Endothelial cell of umbilical vein (primary cell): ENCODE results near the gene ICE1. TPM values are rescaled to one million over a fixed set of nuclear protein-coding genes. Genes with fewer than 3 reads are reported as not detected.

Experiments used
- BruUV-seq: library from RNA; stranded (reverse); fragments of 400-500 nt; replicated peaks from 2 replicates; lab custom pipeline; 2021; lab: Mats Ljungman, UMichigan
- CTCF ChIA-PET: fragments of 300-600, 350-600 bp; sonication (Branson Sonifier 250); formaldehyde crosslinking; loops from one replicate; lab custom pipeline; 2021; ENCODE audit warnings: antibody characterized with exemption, inconsistent platforms; lab: Charles Lee
- POLR2A ChIA-PET: fragments of 300-600, 350-600 bp; sonication (Branson Sonifier 250); formaldehyde crosslinking; loops from one replicate; lab custom pipeline; 2021; ENCODE audit warnings: antibody characterized with exemption, inconsistent platforms; lab: Charles Lee
- DNase-seq: peaks from one replicate; pipeline ENCODE4 v3.0.0-alpha.2; 2011; ENCODE audit warnings: low read depth, low spot score
- FAIRE-seq: peaks from 2 replicates; lab custom pipeline; 2011; peaks lifted over from hg19 to GRCh38; lab: Jason Lieb, UNC
- H2AFZ ChIP-seq: 2 replicates; pipeline ENCODE4 v1.6.0; 2012; ENCODE audit warnings: low read depth, low read length, control low read depth, inconsistent platforms
- H3K27ac ChIP-seq: 2 replicates; pipeline ENCODE4 v1.5.1; 2011; ENCODE audit warnings: low read depth, mild to moderate bottlenecking, control low read depth, low read length, moderate library complexity; ENCODE audit not compliant: insufficient read depth
- H3K27me3 ChIP-seq, 2 experiments: 2 replicates each; pipeline versions ENCODE4 v1.6.0 to v1.6.1; 2011; ENCODE audit warnings: low read length in 2 of 2, mixed read lengths in 1 of 2; ENCODE audit not compliant: control insufficient read depth in 2 of 2, insufficient read depth in 2 of 2
- H3K36me3 ChIP-seq, 2 experiments: 2 replicates in 1 of 2; 3 replicates in 1 of 2; pipeline ENCODE4 v1.5.1; 2011; ENCODE audit warnings: low read length in 2 of 2, mild to moderate bottlenecking in 1 of 2, moderate library complexity in 1 of 2; ENCODE audit not compliant: control insufficient read depth in 2 of 2, insufficient read depth in 2 of 2; ENCODE audit errors: extremely low read depth in 1 of 2
- H3K4me1 ChIP-seq: 3 replicates; pipeline ENCODE4 v1.5.1; 2011; ENCODE audit warnings: mild to moderate bottlenecking, low read length; ENCODE audit not compliant: control insufficient read depth, insufficient read depth; ENCODE audit errors: extremely low read depth
- H3K4me2 ChIP-seq: 2 replicates; pipeline ENCODE4 v1.6.1; 2011; ENCODE audit warnings: low read length, control low read depth, mixed read lengths; ENCODE audit not compliant: insufficient read depth
- H3K4me3 ChIP-seq, 3 experiments: fragments of 200-600 bp in 1 of 3; sonication (generic), shearing (Covaris generic) in 1 of 3; replicated peaks in 1 of 3; 2 replicates each; pipeline ENCODE4 v1.5.1; 2011 to 2016; ENCODE audit warnings: control low read depth in 3 of 3, low read length in 3 of 3, mild to moderate bottlenecking in 2 of 3, inconsistent platforms in 1 of 3, low read depth in 1 of 3, moderate library complexity in 1 of 3; ENCODE audit not compliant: insufficient read depth in 1 of 3
- H3K79me2 ChIP-seq: 2 replicates; pipeline ENCODE4 v1.6.0; 2012; ENCODE audit warnings: low read length, inconsistent platforms; ENCODE audit not compliant: control insufficient read depth, insufficient read depth
- H3K9ac ChIP-seq: replicated peaks from 2 replicates; pipeline ENCODE3; 2011; ENCODE audit warnings: low read length, control low read depth; ENCODE audit not compliant: insufficient read depth; ENCODE audit errors: extremely low read depth
- H3K9me1 ChIP-seq: replicated peaks from 3 replicates; pipeline ENCODE4 v1.6.0; 2011; ENCODE audit warnings: mild to moderate bottlenecking, low read length; ENCODE audit not compliant: control insufficient read depth, insufficient read depth; ENCODE audit errors: extremely low read depth
- H3K9me3 ChIP-seq: replicated peaks from 2 replicates; pipeline ENCODE4 v1.5.1; 2012; ENCODE audit warnings: low read length, inconsistent platforms; ENCODE audit not compliant: control insufficient read depth, insufficient read depth
- H4K20me1 ChIP-seq: replicated peaks from 2 replicates; pipeline ENCODE3; 2011; ENCODE audit warnings: mild to moderate bottlenecking, low read length; ENCODE audit not compliant: control insufficient read depth, insufficient read depth; ENCODE audit errors: extremely low read depth
- CTCF ChIP-seq, 2 donors: IDR thresholded peaks; 1 replicate in 1 of 2; 2 replicates in 1 of 2; pipeline ENCODE4 v1.5.1; 2011; ENCODE audit warnings: low read length in 2 of 2, mild to moderate bottlenecking in 2 of 2, moderate library complexity in 2 of 2, control low read depth in 1 of 2, inconsistent platforms in 1 of 2, low read depth in 1 of 2; ENCODE audit not compliant: insufficient read depth in 1 of 2; ENCODE audit errors: extremely low read depth in 1 of 2
- EZH2 ChIP-seq: IDR thresholded peaks from 2 replicates; pipeline ENCODE4 v1.6.1; 2012; ENCODE audit warnings: borderline replicate concordance, low read depth, mild to moderate bottlenecking, moderate library complexity, low read length, inconsistent platforms; ENCODE audit not compliant: severe bottlenecking
- FOS ChIP-seq: IDR thresholded peaks from 2 replicates; pipeline ENCODE4 v1.6.1; 2011; ENCODE audit warnings: mild to moderate bottlenecking, low read length, moderate library complexity, borderline replicate concordance; ENCODE audit not compliant: insufficient read depth
- GATA2 ChIP-seq: IDR thresholded peaks from 2 replicates; pipeline ENCODE4 v1.7.0; 2011; ENCODE audit warnings: low read depth, mild to moderate bottlenecking, moderate library complexity, mixed read lengths, low read length; ENCODE audit not compliant: insufficient read length, insufficient read depth
- JUN ChIP-seq: IDR thresholded peaks from 2 replicates; pipeline ENCODE4 v1.6.1; 2011; ENCODE audit warnings: borderline replicate concordance, low read depth; ENCODE audit not compliant: insufficient read length, insufficient read depth
- MAX ChIP-seq: IDR thresholded peaks from 2 replicates; pipeline ENCODE4 v1.6.1; 2011; ENCODE audit not compliant: insufficient read depth, insufficient read length
- MYC ChIP-seq: IDR thresholded peaks from one replicate; pipeline ENCODE4 v1.6.1; 2011; ENCODE audit warnings: mild to moderate bottlenecking, low read depth, low read length
- POLR2A ChIP-seq: IDR thresholded peaks from 2 replicates; pipeline ENCODE4 v1.6.1; 2012; ENCODE audit warnings: low read depth, mild to moderate bottlenecking, control low read depth, low read length
- POLR2AphosphoS5 ChIP-seq: IDR thresholded peaks from 2 replicates; pipeline ENCODE4 v1.6.1; 2012; ENCODE audit warnings: low read depth, mild to moderate bottlenecking, control low read depth, low read length, moderate library complexity; ENCODE audit not compliant: insufficient read depth
- dilution Hi-C: fragments of 300-500 bp; cut with MboI; formaldehyde crosslinking; loops from one replicate; pipeline ENCODE4 v1.15.0; 2019; ENCODE audit warnings: low sequenced_read_pairs; ENCODE audit not compliant: extremely low pct_ligation_motif_present
- intact Hi-C: fragments of 100-400 bp; cut with micrococcal nuclease; formaldehyde crosslinking; loops from one replicate; pipeline ENCODE4 v1.10.0; 2022
- polyA plus RNA-seq, 4 experiments: library from polyadenylated mRNA; depleted of rRNA in 3 of 4; stranded (reverse) in 3 of 4; unstranded in 1 of 4; fragments of >200 nt; gene quantifications; 2 replicates each; pipeline versions ENCODE4 v1.2.1 to v1.2.3, GENCODE V29; 2011 to 2012; ENCODE audit warnings: missing spikeins in 1 of 4
- total RNA-seq: library from RNA; stranded (reverse); gene quantifications from 2 replicates; pipeline ENCODE4 v1.2.3, GENCODE V29; 2021

Gene ICE1
- total and polyA plus RNA-seq, 2 donors (not counting 3 experiments of a cell fraction or from before 2014, with no cell fraction given) = 8.8 to 29.1 TPM

- DNase-seq (no peak), FAIRE-seq (no peak)
- Histone ChIP-seq H2AFZ (no peak overlapping the region), H3K27ac (no peak overlapping the region), H3K9me3 (peaks cover 2% of the 10 kb centered on the region), H3K9me1 (no peaks in the 10 kb centered on the region), H4K20me1 (no peaks in the 10 kb centered on the region), H3K4me2 (no peak overlapping the region), H3K27me3 (no peaks in the 10 kb centered on the region), H3K4me1 (no peaks in the 10 kb centered on the region), H3K4me3 (no peak overlapping the region), H3K79me2 (no peaks in the 10 kb centered on the region), H3K9ac (no peak overlapping the region), H3K36me3 (no peaks in the 10 kb centered on the region)
- no TSS peak for BruUV-seq
- ChIA-PET POLR2A (no interaction called here), CTCF (no interaction called here)
- TF ChIP-seq MYC (no peak), CTCF (IDR thresholded peaks at IDR 0.05; ENCODE audit: extremely low read depth in 1 of 2, insufficient read depth in 1 of 2, low read depth in 1 of 2, low read length in 2 of 2) (no peak)
- intact Hi-C loops = no loop called here
- dilution Hi-C loops = no loop called here
These were observed 111.5 kb downstream of the ICE1 start for GRCh38 chr5:5533927-5534326.

- TF ChIP-seq JUN (no peak), EZH2 (no peak), CTCF (IDR thresholded peaks at IDR 0.05; ENCODE audit: extremely low read depth in 1 of 2, insufficient read depth in 1 of 2, low read depth in 1 of 2, low read length in 2 of 2) (no peak), POLR2A (no peak), MAX (no peak), FOS (no peak), GATA2 (no peak), MYC (no peak), POLR2AphosphoS5 (no peak)
- Histone ChIP-seq H4K20me1 (no peaks in the 10 kb centered on the region), H3K4me3 (no peak overlapping the region), H3K4me1 (no peaks in the 10 kb centered on the region), H3K27me3 (no peaks in the 10 kb centered on the region), H3K79me2 (no peaks in the 10 kb centered on the region), H3K9me3 (peaks cover 2% of the 10 kb centered on the region), H2AFZ (no peak overlapping the region), H3K9me1 (no peaks in the 10 kb centered on the region), H3K27ac (no peak overlapping the region), H3K9ac (no peak overlapping the region), H3K4me2 (no peak overlapping the region), H3K36me3 (no peaks in the 10 kb centered on the region)
- BruUV-seq = no TSS peak
- FAIRE-seq (no peak), DNase-seq (no peak)
- dilution Hi-C loops (no loop called here), intact Hi-C loops (no loop called here)
- CTCF ChIA-PET = no interaction called here
- POLR2A ChIA-PET = no interaction called here
These were observed 111.9 kb downstream of the ICE1 start for GRCh38 chr5:5534333-5534732.
